Stimulated activated naive CD8-positive, alpha-beta T cell treated with anti-CD3 and anti-CD28 coated beads, Interleukin-15, Interleukin-2, amounts not matched to agents 100 ng/mL and 50 ng/mL, for 24 hours (primary cell): ENCODE data around the gene DISP3.

Source experiments
- H3K27ac Mint-ChIP-seq: one replicate; pipeline ENCODE4 v1.8.0; 2021; ENCODE audit warnings: mild to moderate bottlenecking, mixed read lengths
- H3K27me3 Mint-ChIP-seq: one replicate; pipeline ENCODE4 v1.8.0; 2021; ENCODE audit warnings: mixed read lengths
- H3K36me3 Mint-ChIP-seq: one replicate; pipeline ENCODE4 v1.8.0; 2021; ENCODE audit warnings: low read depth, mixed read lengths
- H3K4me1 Mint-ChIP-seq: one replicate; pipeline ENCODE4 v1.8.0; 2021; ENCODE audit warnings: low read depth, mixed read lengths
- H3K4me3 Mint-ChIP-seq: one replicate; pipeline ENCODE4 v1.8.0; 2021; ENCODE audit warnings: mild to moderate bottlenecking, mixed read lengths
- H3K9me3 Mint-ChIP-seq: one replicate; pipeline ENCODE4 v1.8.0; 2021; ENCODE audit warnings: mixed read lengths

Gene DISP3

DNA sequence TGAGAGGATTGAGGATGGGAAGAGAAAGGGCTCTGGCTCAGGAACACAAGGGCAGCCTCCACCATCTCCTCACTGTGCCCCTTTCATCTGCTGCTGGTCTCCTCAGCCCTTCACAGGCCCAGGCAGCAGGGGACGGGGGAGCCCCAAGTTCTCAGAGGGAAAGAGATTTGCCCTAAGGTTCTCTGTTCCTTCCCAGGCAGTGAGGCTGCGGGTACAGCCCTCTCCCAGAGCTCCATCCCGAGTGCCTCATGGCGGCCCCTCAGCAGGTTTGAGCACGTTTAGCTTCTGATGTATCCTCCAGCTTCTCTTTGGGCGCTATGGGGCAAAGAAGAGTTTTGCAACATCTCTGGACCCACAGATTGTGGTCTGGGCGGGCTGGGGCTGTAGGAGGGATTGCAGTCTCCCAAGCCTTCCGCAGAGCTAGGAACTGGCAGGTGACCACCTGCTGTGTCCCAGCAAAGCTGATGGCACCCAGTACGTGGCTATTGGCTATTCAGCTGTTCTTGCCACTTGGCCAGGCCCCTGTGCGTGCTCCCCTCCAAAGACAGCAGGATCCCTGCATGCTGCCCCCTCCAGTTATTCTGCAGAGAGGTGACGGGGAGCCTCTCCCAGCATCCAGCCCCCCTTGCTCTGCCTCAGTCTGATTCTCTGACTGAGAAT, 10.1 kb downstream of the DISP3 start:
- Mint-ChIP-seq H3K36me3 (no peaks in the 10 kb centered on the region), H3K27ac (no peak overlapping the region), H3K4me3 (no peak overlapping the region), H3K4me1 (no peaks in the 10 kb centered on the region), H3K9me3 (no peaks in the 10 kb centered on the region), H3K27me3 (peaks cover 5% of the 10 kb centered on the region)

DNA sequence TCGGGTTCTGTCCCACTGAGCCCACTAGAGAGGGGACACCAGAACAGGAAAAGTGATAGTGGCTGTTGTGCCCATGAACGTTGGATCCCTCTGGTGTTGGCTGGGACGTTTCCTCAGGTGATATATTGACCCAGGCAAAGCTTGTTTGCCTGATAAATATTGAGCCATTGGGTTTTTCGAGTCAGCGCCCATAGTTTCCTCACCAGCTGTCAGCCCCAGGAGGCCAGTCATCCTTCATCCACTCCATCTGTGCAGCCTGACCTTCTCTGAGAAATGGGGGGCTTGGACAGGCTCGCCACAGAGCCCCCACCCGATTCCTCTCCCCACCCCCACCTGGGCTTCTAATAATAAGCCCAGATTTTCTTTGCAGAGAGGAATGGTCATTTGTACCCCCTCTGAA, 13.3 kb downstream of the DISP3 start:
- Mint-ChIP-seq H3K9me3 (no peaks in the 10 kb centered on the region), H3K4me3 (no peak overlapping the region), H3K27me3 (peaks cover 5% of the 10 kb centered on the region), H3K36me3 (no peaks in the 10 kb centered on the region), H3K27ac (no peak overlapping the region), H3K4me1 (no peaks in the 10 kb centered on the region)

GRCh38 chr1:11493972-11494655, 15.2 kb downstream of the DISP3 start:
- no peaks in the 10 kb centered on the region for H3K36me3 Mint-ChIP-seq
- no peak overlapping the region for H3K4me3 Mint-ChIP-seq
- H3K27me3 Mint-ChIP-seq = peaks cover 2% of the 10 kb centered on the region
- no peak overlapping the region for H3K27ac Mint-ChIP-seq
- H3K4me1 Mint-ChIP-seq = no peaks in the 10 kb centered on the region
- no peaks in the 10 kb centered on the region for H3K9me3 Mint-ChIP-seq

- Mint-ChIP-seq H3K4me3 (no peak overlapping the region), H3K4me1 (no peaks in the 10 kb centered on the region)
Measured at GRCh38 chr1:11494771-11495170, 15.8 kb downstream of the DISP3 start.

GRCh38 chr1:11495579-11495978, 16.6 kb downstream of the DISP3 start:
- H3K4me1 Mint-ChIP-seq = no peaks in the 10 kb centered on the region
- no peak overlapping the region for H3K4me3 Mint-ChIP-seq
- peaks cover 11% of the 10 kb centered on the region for H3K27me3 Mint-ChIP-seq
- H3K36me3 Mint-ChIP-seq = no peaks in the 10 kb centered on the region
- no peak overlapping the region for H3K27ac Mint-ChIP-seq
- H3K9me3 Mint-ChIP-seq = no peaks in the 10 kb centered on the region

More at GRCh38 chr1:11494771-11495170, 15.8 kb downstream of the DISP3 start:
- peaks cover 8% of the 10 kb centered on the region for H3K27me3 Mint-ChIP-seq
- H3K27ac Mint-ChIP-seq = no peak overlapping the region
- H3K9me3 Mint-ChIP-seq = no peaks in the 10 kb centered on the region
- no peaks in the 10 kb centered on the region for H3K36me3 Mint-ChIP-seq

GRCh38 chr1:11496551-11497080, 17.7 kb downstream of the DISP3 start:
- no peak overlapping the region for H3K27ac Mint-ChIP-seq
- no peaks in the 10 kb centered on the region for H3K9me3 Mint-ChIP-seq
- no peak overlapping the region for H3K4me3 Mint-ChIP-seq
- H3K27me3 Mint-ChIP-seq = peaks cover 15% of the 10 kb centered on the region
- H3K4me1 Mint-ChIP-seq = no peaks in the 10 kb centered on the region
- H3K36me3 Mint-ChIP-seq = no peaks in the 10 kb centered on the region

DNA sequence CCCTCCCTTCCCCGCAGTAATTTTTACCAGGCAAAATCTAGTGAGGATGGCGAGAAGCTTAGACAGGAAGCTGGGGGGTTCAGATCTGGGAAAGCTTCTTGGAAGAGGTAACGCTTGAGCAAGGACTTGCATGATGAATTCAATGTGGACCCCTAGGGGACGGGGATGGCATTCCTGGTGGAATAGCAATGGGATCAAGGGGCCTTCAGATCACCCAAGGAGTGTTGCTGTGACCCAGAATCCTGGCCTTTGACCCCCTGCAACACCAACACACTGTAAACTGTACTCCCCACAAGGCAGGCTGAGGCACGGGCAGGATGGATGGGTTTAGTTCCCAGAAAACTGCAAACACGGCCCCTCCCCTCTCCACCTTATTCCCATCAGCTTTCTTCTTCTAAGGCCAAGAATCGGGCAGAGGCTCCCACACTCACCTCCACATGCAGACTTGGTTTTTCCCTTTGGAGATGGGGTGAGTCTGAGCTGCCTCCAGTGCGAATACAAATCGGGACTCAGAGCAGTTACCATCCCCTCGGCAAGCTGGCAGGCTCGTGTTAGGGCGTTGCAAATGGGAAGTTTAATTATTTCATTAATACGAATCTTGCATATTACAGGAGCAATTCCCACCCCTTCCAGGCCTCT, 20.1 kb downstream of the DISP3 start:
- H3K4me1 Mint-ChIP-seq = no peaks in the 10 kb centered on the region
- H3K36me3 Mint-ChIP-seq = no peaks in the 10 kb centered on the region
- H3K9me3 Mint-ChIP-seq = peaks cover 2% of the 10 kb centered on the region
- no peak overlapping the region for H3K4me3 Mint-ChIP-seq
- no peak overlapping the region for H3K27ac Mint-ChIP-seq
- peaks cover 19% of the 10 kb centered on the region for H3K27me3 Mint-ChIP-seq

DNA sequence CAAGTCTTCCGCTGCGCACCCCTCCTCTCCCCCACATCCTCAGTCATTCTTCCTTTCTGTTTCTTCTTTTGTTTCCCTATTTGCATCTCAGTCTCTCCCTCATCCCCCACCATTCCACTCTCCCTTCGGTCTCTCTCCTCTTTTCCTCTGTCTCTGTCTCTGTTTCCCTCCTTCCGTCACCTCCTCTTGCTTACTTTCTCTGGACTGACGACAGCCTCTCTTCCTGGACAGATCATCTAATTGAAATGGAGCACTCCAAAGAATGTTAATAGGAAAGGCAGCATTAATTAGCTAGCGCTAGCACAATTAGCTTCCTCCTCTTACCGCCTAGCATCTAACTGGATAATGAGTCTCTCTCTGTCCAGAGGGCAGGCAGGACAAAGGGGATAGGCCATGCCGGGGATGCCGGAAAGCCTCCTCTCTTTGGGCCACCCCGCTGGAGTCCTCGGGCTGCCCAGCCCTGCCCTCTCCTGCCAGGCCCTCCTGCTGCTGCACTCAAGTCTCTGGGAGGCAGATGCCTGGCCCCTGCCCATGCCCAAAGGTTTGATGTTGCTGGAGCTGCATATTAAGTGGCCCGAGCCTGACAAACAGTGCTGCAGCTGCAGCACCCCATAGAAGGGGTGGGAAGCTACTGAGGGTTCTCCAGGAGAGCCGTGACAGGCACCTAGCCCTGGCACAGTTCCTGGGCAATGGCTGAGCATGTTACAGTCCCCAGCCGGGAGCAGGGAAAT, 20.8 kb downstream of the DISP3 start:
- peaks cover 19% of the 10 kb centered on the region for H3K27me3 Mint-ChIP-seq
- no peak overlapping the region for H3K27ac Mint-ChIP-seq
- H3K9me3 Mint-ChIP-seq = peaks cover 8% of the 10 kb centered on the region
- H3K4me3 Mint-ChIP-seq = no peak overlapping the region
- H3K36me3 Mint-ChIP-seq = no peaks in the 10 kb centered on the region
- H3K4me1 Mint-ChIP-seq = no peaks in the 10 kb centered on the region

- H3K27me3 Mint-ChIP-seq = peaks cover 19% of the 10 kb centered on the region
- no peak overlapping the region for H3K4me3 Mint-ChIP-seq
- H3K27ac Mint-ChIP-seq = no peak overlapping the region
- no peaks in the 10 kb centered on the region for H3K4me1 Mint-ChIP-seq
- H3K36me3 Mint-ChIP-seq = peaks cover 3% of the 10 kb centered on the region
- peaks cover 17% of the 10 kb centered on the region for H3K9me3 Mint-ChIP-seq
Measured at GRCh38 chr1:11500881-11501280, 21.9 kb downstream of the DISP3 start.

- H3K36me3 Mint-ChIP-seq = peaks cover 7% of the 10 kb centered on the region
- peaks cover 19% of the 10 kb centered on the region for H3K27me3 Mint-ChIP-seq
- no peak overlapping the region for H3K4me3 Mint-ChIP-seq
- no peak overlapping the region for H3K27ac Mint-ChIP-seq
- H3K4me1 Mint-ChIP-seq = no peaks in the 10 kb centered on the region
- H3K9me3 Mint-ChIP-seq = peaks cover 23% of the 10 kb centered on the region
Measured at GRCh38 chr1:11501491-11501897, 22.5 kb downstream of the DISP3 start.

GRCh38 chr1:11501906-11502485, 23.0 kb downstream of the DISP3 start:
- Mint-ChIP-seq H3K4me1 (no peaks in the 10 kb centered on the region), H3K27ac (no peak overlapping the region), H3K4me3 (no peak overlapping the region), H3K9me3 (peaks cover 24% of the 10 kb centered on the region), H3K36me3 (peaks cover 7% of the 10 kb centered on the region), H3K27me3 (peaks cover 19% of the 10 kb centered on the region)

- H3K36me3 Mint-ChIP-seq = peaks cover 7% of the 10 kb centered on the region
- peaks cover 27% of the 10 kb centered on the region for H3K9me3 Mint-ChIP-seq
- H3K27ac Mint-ChIP-seq = no peak overlapping the region
- no peaks in the 10 kb centered on the region for H3K4me1 Mint-ChIP-seq
- H3K4me3 Mint-ChIP-seq = no peak overlapping the region
- H3K27me3 Mint-ChIP-seq = peaks cover 19% of the 10 kb centered on the region
Measured at GRCh38 chr1:11502516-11502915, 23.6 kb downstream of the DISP3 start.

DNA sequence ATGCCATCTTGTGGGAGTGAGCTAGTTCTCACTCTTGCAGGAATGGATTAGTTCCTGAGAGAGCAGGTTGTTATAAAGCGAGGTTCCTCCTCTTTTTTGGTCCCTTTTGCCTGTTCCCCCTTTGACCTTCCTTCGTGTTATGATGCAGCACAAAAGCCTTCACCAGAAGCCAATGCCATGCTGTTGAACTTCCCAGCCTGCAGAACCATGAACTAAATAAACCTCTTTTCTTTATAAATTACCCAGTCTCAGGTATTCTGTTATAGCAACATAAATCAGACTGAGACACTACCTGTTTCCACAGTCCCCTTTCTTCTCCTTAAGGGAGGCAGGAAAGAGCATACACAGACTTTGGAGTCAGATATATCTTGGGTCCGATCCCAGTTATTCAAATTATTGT, 25.6 kb downstream of the DISP3 start:
- Mint-ChIP-seq H3K9me3 (peaks cover 29% of the 10 kb centered on the region), H3K4me1 (no peaks in the 10 kb centered on the region), H3K36me3 (peaks cover 7% of the 10 kb centered on the region), H3K4me3 (no peak overlapping the region), H3K27ac (no peak overlapping the region), H3K27me3 (peaks cover 12% of the 10 kb centered on the region)
